ENCODE results near the gene LILRB1. TPM values are rescaled to one million over a fixed set of nuclear protein-coding genes. Genes with fewer than 3 reads are reported as not detected.

LILRB1 gene
- polyA plus RNA-seq, 1 donor from 2014 or later: not detected

DNA sequence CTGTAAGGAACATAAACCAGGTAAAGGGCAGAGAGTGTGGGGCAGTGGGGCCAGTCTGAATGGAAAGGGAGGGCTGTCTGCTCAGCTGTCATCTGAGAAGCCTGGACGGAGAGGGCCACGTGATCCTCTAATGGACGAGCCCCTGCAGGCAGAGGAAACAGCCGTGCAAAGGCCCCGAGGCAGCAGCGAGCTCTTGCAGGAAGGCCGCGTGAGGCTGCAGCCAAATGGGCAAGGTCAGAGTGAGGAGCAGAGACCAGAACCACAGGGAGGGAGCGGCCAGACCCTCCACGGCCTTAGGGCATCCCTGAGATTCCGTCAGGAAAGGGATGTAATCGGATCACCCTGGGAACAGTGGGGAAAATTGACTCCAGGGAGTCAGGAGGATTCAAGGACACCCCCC lies 36.9 kb downstream of the LILRB1 start:
- Histone ChIP-seq H3K36me3 (ENCODE audit: insufficient read depth, low read length) (no peaks in the 10 kb centered on the region), H4K20me1 (ENCODE audit: insufficient read depth) (no peaks in the 10 kb centered on the region), H2AFZ (ENCODE audit: low read depth, low read length) (no peak overlapping the region), H3K27ac (ENCODE audit: low read length) (no peak overlapping the region), H3K9me2 (ENCODE audit: insufficient read depth, low read length) (no peaks in the 10 kb centered on the region), H3K4me3 (ENCODE audit: low read length) (no peak overlapping the region), H3K79me2 (replicated peaks; ENCODE audit: insufficient read depth, low read length) (no peaks in the 10 kb centered on the region), H3F3A (ENCODE audit: insufficient read depth, low read length, poor library complexity, severe bottlenecking) (no peaks in the 10 kb centered on the region), H3K4me2 (ENCODE audit: low read length) (no peak overlapping the region), H3K27me3 (ENCODE audit: insufficient read depth, low read depth, low read length) (no peaks in the 10 kb centered on the region), H3K9me3 (ENCODE audit: low read length) (no peaks in the 10 kb centered on the region), H3K9ac (ENCODE audit: low read length) (no peak overlapping the region)
- TF ChIP-seq RAD21 (conservative IDR thresholded peaks at IDR 0.05) (no peak), MXI1 (conservative IDR thresholded peaks at IDR 0.05; ENCODE audit: poor library complexity, severe bottlenecking) (no peak), EZH2 (IDR thresholded peaks at IDR 0.05; ENCODE audit: borderline replicate concordance, insufficient read depth, low read length, poor library complexity, severe bottlenecking) (no peak), SMC3 (conservative IDR thresholded peaks at IDR 0.05; ENCODE audit: poor library complexity) (no peak), EP300 (conservative IDR thresholded peaks at IDR 0.05; ENCODE audit: poor library complexity, severe bottlenecking) (no peak), POLR2AphosphoS5 (IDR thresholded peaks at IDR 0.05) (no peak), TAF1 (IDR thresholded peaks at IDR 0.05; ENCODE audit: low read depth) (no peak)
- TF ChIP-seq, protein P1, sequence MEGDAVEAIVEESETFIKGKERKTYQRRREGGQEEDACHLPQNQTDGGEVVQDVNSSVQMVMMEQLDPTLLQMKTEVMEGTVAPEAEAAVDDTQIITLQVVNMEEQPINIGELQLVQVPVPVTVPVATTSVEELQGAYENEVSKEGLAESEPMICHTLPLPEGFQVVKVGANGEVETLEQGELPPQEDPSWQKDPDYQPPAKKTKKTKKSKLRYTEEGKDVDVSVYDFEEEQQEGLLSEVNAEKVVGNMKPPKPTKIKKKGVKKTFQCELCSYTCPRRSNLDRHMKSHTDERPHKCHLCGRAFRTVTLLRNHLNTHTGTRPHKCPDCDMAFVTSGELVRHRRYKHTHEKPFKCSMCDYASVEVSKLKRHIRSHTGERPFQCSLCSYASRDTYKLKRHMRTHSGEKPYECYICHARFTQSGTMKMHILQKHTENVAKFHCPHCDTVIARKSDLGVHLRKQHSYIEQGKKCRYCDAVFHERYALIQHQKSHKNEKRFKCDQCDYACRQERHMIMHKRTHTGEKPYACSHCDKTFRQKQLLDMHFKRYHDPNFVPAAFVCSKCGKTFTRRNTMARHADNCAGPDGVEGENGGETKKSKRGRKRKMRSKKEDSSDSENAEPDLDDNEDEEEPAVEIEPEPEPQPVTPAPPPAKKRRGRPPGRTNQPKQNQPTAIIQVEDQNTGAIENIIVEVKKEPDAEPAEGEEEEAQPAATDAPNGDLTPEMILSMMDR (IDR thresholded peaks at IDR 0.05; ENCODE audit: poor library complexity, severe bottlenecking): no peak
- TF ChIP-seq, protein P2, sequence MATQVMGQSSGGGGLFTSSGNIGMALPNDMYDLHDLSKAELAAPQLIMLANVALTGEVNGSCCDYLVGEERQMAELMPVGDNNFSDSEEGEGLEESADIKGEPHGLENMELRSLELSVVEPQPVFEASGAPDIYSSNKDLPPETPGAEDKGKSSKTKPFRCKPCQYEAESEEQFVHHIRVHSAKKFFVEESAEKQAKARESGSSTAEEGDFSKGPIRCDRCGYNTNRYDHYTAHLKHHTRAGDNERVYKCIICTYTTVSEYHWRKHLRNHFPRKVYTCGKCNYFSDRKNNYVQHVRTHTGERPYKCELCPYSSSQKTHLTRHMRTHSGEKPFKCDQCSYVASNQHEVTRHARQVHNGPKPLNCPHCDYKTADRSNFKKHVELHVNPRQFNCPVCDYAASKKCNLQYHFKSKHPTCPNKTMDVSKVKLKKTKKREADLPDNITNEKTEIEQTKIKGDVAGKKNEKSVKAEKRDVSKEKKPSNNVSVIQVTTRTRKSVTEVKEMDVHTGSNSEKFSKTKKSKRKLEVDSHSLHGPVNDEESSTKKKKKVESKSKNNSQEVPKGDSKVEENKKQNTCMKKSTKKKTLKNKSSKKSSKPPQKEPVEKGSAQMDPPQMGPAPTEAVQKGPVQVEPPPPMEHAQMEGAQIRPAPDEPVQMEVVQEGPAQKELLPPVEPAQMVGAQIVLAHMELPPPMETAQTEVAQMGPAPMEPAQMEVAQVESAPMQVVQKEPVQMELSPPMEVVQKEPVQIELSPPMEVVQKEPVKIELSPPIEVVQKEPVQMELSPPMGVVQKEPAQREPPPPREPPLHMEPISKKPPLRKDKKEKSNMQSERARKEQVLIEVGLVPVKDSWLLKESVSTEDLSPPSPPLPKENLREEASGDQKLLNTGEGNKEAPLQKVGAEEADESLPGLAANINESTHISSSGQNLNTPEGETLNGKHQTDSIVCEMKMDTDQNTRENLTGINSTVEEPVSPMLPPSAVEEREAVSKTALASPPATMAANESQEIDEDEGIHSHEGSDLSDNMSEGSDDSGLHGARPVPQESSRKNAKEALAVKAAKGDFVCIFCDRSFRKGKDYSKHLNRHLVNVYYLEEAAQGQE (IDR thresholded peaks at IDR 0.05; ENCODE audit: borderline replicate concordance): no peak

DNA sequence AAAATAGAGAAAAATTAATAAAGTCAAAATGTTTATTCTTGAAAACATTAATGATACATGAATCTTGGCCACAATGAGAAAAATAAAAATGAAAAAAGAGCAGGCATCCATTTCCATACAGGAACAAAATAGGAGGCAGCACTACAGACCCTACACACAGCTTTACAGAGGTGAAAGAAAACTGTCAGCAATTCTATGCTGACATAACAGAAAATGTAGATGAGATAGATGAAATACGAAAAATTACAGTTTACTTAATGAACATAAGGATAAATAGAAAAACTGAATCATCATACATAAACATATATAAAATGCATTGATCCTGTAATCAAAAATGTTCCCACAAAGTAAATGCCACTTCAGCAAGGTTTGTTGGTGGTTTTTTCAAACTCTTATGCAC lies 38.1 kb downstream of the LILRB1 start:
- H3K79me2 ChIP-seq (replicated peaks; ENCODE audit: insufficient read depth, low read length): no peaks in the 10 kb centered on the region
- no peak overlapping the region for H2AFZ ChIP-seq (ENCODE audit: low read depth, low read length)
- H3K9me2 ChIP-seq (ENCODE audit: insufficient read depth, low read length): no peaks in the 10 kb centered on the region
- no peak overlapping the region for H3K9ac ChIP-seq (ENCODE audit: low read length)
- no peak overlapping the region for H3K4me2 ChIP-seq (ENCODE audit: low read length)
- no peak overlapping the region for H3K4me3 ChIP-seq (ENCODE audit: low read length)
- no peaks in the 10 kb centered on the region for H3K36me3 ChIP-seq (ENCODE audit: insufficient read depth, low read length)
- H3K27me3 ChIP-seq (ENCODE audit: insufficient read depth, low read depth, low read length): no peaks in the 10 kb centered on the region
- H3K9me3 ChIP-seq (ENCODE audit: low read length): no peaks in the 10 kb centered on the region
- no peaks in the 10 kb centered on the region for H3F3A ChIP-seq (ENCODE audit: insufficient read depth, low read length, poor library complexity, severe bottlenecking)
- TF ChIP-seq SMC3 (conservative IDR thresholded peaks at IDR 0.05; ENCODE audit: poor library complexity) (no peak), EP300 (conservative IDR thresholded peaks at IDR 0.05; ENCODE audit: poor library complexity, severe bottlenecking) (no peak), EZH2 (IDR thresholded peaks at IDR 0.05; ENCODE audit: borderline replicate concordance, insufficient read depth, low read length, poor library complexity, severe bottlenecking) (no peak), RAD21 (conservative IDR thresholded peaks at IDR 0.05) (no peak)
- TF ChIP-seq, protein P2 (IDR thresholded peaks at IDR 0.05; ENCODE audit: borderline replicate concordance): no peak
- TF ChIP-seq, protein P1 (IDR thresholded peaks at IDR 0.05; ENCODE audit: poor library complexity, severe bottlenecking): no peak
- no peak overlapping the region for H3K27ac ChIP-seq (ENCODE audit: low read length)
- H4K20me1 ChIP-seq (ENCODE audit: insufficient read depth): no peaks in the 10 kb centered on the region

Measured in neural cell (in vitro differentiated cells).